Measurements from ENCODE around the gene ITPR2.

Gene ITPR2

GRCh38 chr12:26818636-26819035 lies 14.4 kb downstream of the ITPR2 start:
- no peak for DNase-seq

GRCh38 chr12:26818201-26818600 lies 14.8 kb downstream of the ITPR2 start:
- no peak for DNase-seq

GRCh38 chr12:26817183-26817591 lies 15.8 kb downstream of the ITPR2 start:
- no peak for DNase-seq

GRCh38 chr12:26813812-26814211 lies 19.2 kb downstream of the ITPR2 start:
- DNase-seq: no peak

GRCh38 chr12:26810330-26810729 lies 22.7 kb downstream of the ITPR2 start:
- DNase-seq: no peak

GRCh38 chr12:26809611-26810285 lies 23.2 kb downstream of the ITPR2 start:
- no peak for DNase-seq

GRCh38 chr12:26808766-26809476 lies 24.1 kb downstream of the ITPR2 start:
- DNase-seq: no peak

GRCh38 chr12:26807292-26807691 lies 25.7 kb downstream of the ITPR2 start:
- DNase-seq: no peak

GRCh38 chr12:26806556-26806955 lies 26.4 kb downstream of the ITPR2 start:
- DNase-seq: no peak

GRCh38 chr12:26805401-26805971 lies 27.5 kb downstream of the ITPR2 start:
- DNase-seq: no peak

GRCh38 chr12:26803552-26803951 lies 29.4 kb downstream of the ITPR2 start:
- DNase-seq: no peak

- no peak for DNase-seq
These were observed 31.5 kb downstream of the ITPR2 start for GRCh38 chr12:26801486-26801885.

GRCh38 chr12:26800858-26801257 lies 32.1 kb downstream of the ITPR2 start:
- DNase-seq: no peak

- no peak for DNase-seq
These were observed 32.6 kb downstream of the ITPR2 start for GRCh38 chr12:26800347-26800746.

GRCh38 chr12:26799741-26800140 lies 33.3 kb downstream of the ITPR2 start:
- DNase-seq: no peak

- DNase-seq: no peak
These were observed 34.4 kb downstream of the ITPR2 start for GRCh38 chr12:26798640-26799039.

- DNase-seq: no peak
These were observed 35.0 kb downstream of the ITPR2 start for GRCh38 chr12:26798023-26798422.

GRCh38 chr12:26795910-26796309 lies 37.1 kb downstream of the ITPR2 start:
- peak in 1 of 2 experiments; percentile 53 for DNase-seq

- DNase-seq: no peak
These were observed 41.6 kb downstream of the ITPR2 start for GRCh38 chr12:26791301-26791791.

GRCh38 chr12:26790645-26790994 lies 42.4 kb downstream of the ITPR2 start:
- no peak for DNase-seq

GRCh38 chr12:26789731-26790644 lies 43.0 kb downstream of the ITPR2 start:
- no peak for DNase-seq

GRCh38 chr12:26786865-26787514 lies 46.0 kb downstream of the ITPR2 start:
- peak in 1 of 2 experiments; percentile 41 for DNase-seq

GRCh38 chr12:26786491-26786864 lies 46.5 kb downstream of the ITPR2 start:
- DNase-seq: no peak
